OCI-LY1 (cell line): Measurements from ENCODE around the gene TRIM2.

Experiments
- H2AFZ ChIP-seq: fragments of 200-600 bp; sonication (generic), shearing (Covaris generic); 2 replicates; pipeline ENCODE4 v1.6.0; 2014; ENCODE audit warnings: antibody characterized with exemption, mild to moderate bottlenecking, low read length
- H3F3A ChIP-seq: fragments of 200-600 bp; sonication (generic), shearing (Covaris generic); 2 replicates; pipeline ENCODE4 v1.6.0; 2014; ENCODE audit warnings: mild to moderate bottlenecking, antibody characterized with exemption, low read length, moderate library complexity; ENCODE audit not compliant: insufficient read depth
- H3K27ac ChIP-seq: fragments of 200-600 bp; sonication (generic); 2 replicates; pipeline ENCODE4 v1.5.1; 2014; ENCODE audit warnings: low read length, mixed run types, mild to moderate bottlenecking, low read depth; ENCODE audit not compliant: poor library complexity, severe bottlenecking
- H3K27me3 ChIP-seq: fragments of 200-600 bp; sonication (generic); 2 replicates; pipeline ENCODE4 v1.6.0; 2014; ENCODE audit warnings: antibody characterized with exemption, mild to moderate bottlenecking, low read length, moderate library complexity; ENCODE audit not compliant: insufficient read depth
- H3K36me3 ChIP-seq: fragments of 200-600 bp; sonication (generic); 2 replicates; pipeline ENCODE4 v1.6.1; 2014; ENCODE audit warnings: mild to moderate bottlenecking, antibody characterized with exemption, low read length, moderate library complexity, mixed read lengths; ENCODE audit not compliant: insufficient read depth
- H3K4me1 ChIP-seq: fragments of 200-600 bp; sonication (generic); 2 replicates; pipeline ENCODE4 v1.5.1; 2014; ENCODE audit warnings: mild to moderate bottlenecking, low read length, moderate library complexity; ENCODE audit not compliant: insufficient read depth, severe bottlenecking
- H3K4me2 ChIP-seq: fragments of 200-600 bp; sonication (generic), shearing (Covaris generic); 2 replicates; pipeline ENCODE4 v1.6.1; 2014; ENCODE audit warnings: low read length
- H3K4me3 ChIP-seq: fragments of 200-600 bp; sonication (generic); 2 replicates; pipeline ENCODE4 v1.5.1; 2014; ENCODE audit warnings: low read length, low read depth, mild to moderate bottlenecking, mixed read lengths; ENCODE audit not compliant: poor library complexity, severe bottlenecking
- H3K79me2 ChIP-seq: fragments of 200-600 bp; shearing (Covaris generic); 2 replicates; pipeline ENCODE4 v1.6.1; 2016; ENCODE audit warnings: mixed run types, low read length, mixed read lengths; ENCODE audit not compliant: insufficient read depth
- H3K9ac ChIP-seq: fragments of 200-600 bp; sonication (generic), shearing (Covaris generic); 2 replicates; pipeline ENCODE4 v1.6.1; 2014; ENCODE audit warnings: mild to moderate bottlenecking, low read length, mixed read lengths
- H3K9me2 ChIP-seq: fragments of 200-600 bp; sonication (generic), shearing (Covaris generic); 2 replicates; pipeline ENCODE4 v1.6.1; 2014; ENCODE audit warnings: low read depth, mild to moderate bottlenecking, low read length, mixed read lengths
- H3K9me3 ChIP-seq: fragments of 200-600 bp; shearing (Covaris generic); 2 replicates; pipeline ENCODE4 v1.6.1; 2014; ENCODE audit warnings: low read length, mixed read lengths
- H4K20me1 ChIP-seq: fragments of 200-600 bp; sonication (generic), shearing (Covaris generic); 2 replicates; pipeline ENCODE4 v1.6.0; 2016; ENCODE audit warnings: mild to moderate bottlenecking, low read length; ENCODE audit not compliant: insufficient read depth
- EZH2 ChIP-seq: fragments of 200-600 bp; sonication (generic), shearing (Covaris generic); IDR thresholded peaks from 2 replicates; pipeline ENCODE4 v1.8.0; 2017; ENCODE audit warnings: borderline replicate concordance, mixed run types, mild to moderate bottlenecking, antibody characterized with exemption, low read length, moderate library complexity, mixed read lengths
- TF ChIP-seq, protein P1 (sequence below): fragments of 200-600 bp; sonication (generic), shearing (Covaris generic); IDR thresholded peaks from 2 replicates; pipeline ENCODE4 v1.5.1; 2017; ENCODE audit warnings: mild to moderate bottlenecking, antibody characterized with exemption, low read length, moderate library complexity, mixed read lengths

Gene TRIM2

DNA sequence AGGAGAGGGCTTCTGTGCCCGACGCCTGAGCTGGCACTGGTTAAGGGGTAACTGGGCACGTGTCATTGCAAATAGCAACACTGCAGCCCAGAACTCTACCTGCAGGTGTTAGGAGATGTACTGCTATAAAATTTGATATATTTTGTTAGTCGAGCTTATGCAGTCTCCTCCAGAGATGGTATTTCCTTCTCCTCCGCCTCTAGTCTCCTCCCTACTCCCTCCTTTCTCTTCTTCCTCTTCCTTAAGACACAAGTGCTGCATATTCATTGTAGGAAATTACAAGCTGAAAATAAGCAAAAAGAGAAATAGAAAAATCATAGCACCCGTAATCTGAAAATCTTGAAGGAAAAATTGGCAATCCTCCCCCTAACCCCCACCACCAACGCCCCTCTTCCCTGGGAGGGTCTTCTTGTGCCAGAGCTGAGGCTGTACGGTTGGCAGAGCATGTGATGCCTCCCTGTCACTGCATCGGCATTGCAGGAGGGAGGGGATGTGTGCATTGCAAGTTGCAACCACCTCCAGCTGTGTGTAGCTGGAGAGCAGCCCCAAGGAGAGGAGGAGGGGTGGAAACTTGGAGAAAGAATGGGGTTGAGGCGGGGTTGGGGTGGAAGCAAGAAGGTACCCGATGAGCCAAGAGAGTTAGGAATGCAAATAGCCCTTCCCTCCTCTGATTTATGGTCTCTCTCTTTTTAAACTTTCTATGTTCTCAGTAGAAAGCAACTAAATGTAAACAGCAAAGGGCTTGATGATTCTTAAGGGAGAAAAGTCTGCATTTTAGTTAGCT, 92.0 kb downstream of the TRIM2 start:
- H3K9me2 ChIP-seq: no peaks in the 10 kb centered on the region
- no peak overlapping the region for H3K9ac ChIP-seq
- no peaks in the 10 kb centered on the region for H3F3A ChIP-seq
- H3K4me3 ChIP-seq: no peak overlapping the region
- H4K20me1 ChIP-seq: no peaks in the 10 kb centered on the region
- no peaks in the 10 kb centered on the region for H3K36me3 ChIP-seq
- no peaks in the 10 kb centered on the region for H3K9me3 ChIP-seq
- no peaks in the 10 kb centered on the region for H3K79me2 ChIP-seq
- H3K27me3 ChIP-seq: no peaks in the 10 kb centered on the region; the same call in 1 of the 2 replicates
- H3K4me1 ChIP-seq: no peaks in the 10 kb centered on the region
- no peak overlapping the region for H3K4me2 ChIP-seq
- no peak for TF ChIP-seq EZH2
- TF ChIP-seq, protein P1, sequence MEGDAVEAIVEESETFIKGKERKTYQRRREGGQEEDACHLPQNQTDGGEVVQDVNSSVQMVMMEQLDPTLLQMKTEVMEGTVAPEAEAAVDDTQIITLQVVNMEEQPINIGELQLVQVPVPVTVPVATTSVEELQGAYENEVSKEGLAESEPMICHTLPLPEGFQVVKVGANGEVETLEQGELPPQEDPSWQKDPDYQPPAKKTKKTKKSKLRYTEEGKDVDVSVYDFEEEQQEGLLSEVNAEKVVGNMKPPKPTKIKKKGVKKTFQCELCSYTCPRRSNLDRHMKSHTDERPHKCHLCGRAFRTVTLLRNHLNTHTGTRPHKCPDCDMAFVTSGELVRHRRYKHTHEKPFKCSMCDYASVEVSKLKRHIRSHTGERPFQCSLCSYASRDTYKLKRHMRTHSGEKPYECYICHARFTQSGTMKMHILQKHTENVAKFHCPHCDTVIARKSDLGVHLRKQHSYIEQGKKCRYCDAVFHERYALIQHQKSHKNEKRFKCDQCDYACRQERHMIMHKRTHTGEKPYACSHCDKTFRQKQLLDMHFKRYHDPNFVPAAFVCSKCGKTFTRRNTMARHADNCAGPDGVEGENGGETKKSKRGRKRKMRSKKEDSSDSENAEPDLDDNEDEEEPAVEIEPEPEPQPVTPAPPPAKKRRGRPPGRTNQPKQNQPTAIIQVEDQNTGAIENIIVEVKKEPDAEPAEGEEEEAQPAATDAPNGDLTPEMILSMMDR: no peak
- H3K27ac ChIP-seq: no peak overlapping the region
- H2AFZ ChIP-seq: no peak overlapping the region

DNA sequence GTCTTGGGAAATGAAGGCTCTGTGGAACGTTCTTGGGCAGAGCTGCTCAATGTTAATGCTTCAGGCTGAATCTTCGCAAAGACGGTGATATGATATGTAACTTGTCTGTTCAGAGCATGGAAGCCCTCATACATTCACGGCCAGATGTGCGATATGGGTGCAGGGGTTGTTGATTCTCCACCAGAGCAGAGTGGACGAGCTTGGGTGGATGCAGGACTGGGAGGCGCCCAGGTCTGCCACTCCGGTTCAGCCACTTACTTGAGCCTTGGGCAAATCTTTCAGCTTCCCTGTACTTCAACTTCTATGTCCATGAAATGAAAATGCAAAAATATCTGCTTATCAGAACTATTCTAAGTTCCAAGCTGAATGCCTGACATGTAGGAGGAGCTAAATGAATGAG, 92.9 kb downstream of the TRIM2 start:
- no peaks in the 10 kb centered on the region for H3K4me1 ChIP-seq
- H2AFZ ChIP-seq: no peak overlapping the region
- H3K79me2 ChIP-seq: no peaks in the 10 kb centered on the region
- TF ChIP-seq EZH2: no peak
- TF ChIP-seq, protein P1: no peak
- H3K4me3 ChIP-seq: no peak overlapping the region
- no peaks in the 10 kb centered on the region for H4K20me1 ChIP-seq
- H3K27ac ChIP-seq: no peak overlapping the region
- no peak overlapping the region for H3K9ac ChIP-seq
- no peak overlapping the region for H3K4me2 ChIP-seq
- H3K27me3 ChIP-seq: no peaks in the 10 kb centered on the region; the same call in 1 of the 2 replicates
- H3F3A ChIP-seq: no peaks in the 10 kb centered on the region
- no peaks in the 10 kb centered on the region for H3K9me3 ChIP-seq
- H3K36me3 ChIP-seq: no peaks in the 10 kb centered on the region
- H3K9me2 ChIP-seq: no peaks in the 10 kb centered on the region

DNA sequence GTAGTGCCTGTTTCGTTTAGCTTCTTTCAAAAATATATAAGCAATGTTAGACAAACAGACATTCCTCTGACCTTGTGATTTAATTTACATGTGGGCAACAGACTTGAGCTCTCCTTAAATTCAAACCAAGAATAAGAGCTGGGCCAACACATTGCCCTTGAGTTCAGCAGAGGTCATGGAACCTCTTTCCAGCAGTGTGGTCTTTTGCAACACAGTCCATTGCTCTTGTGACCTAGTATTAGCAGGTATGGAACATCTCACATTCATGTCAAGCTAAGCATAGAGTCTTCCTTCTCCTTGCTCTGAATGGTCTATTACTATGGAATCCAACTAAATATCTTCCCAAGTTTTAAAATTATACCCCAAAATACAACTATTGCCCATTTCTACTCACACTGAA, 106.5 kb downstream of the TRIM2 start:
- Histone ChIP-seq H3K27ac (no peak overlapping the region), H3K9me2 (no peaks in the 10 kb centered on the region), H3K4me2 (no peak overlapping the region), H3F3A (no peaks in the 10 kb centered on the region), H3K79me2 (no peaks in the 10 kb centered on the region), H2AFZ (no peak overlapping the region), H3K27me3 (no peaks in the 10 kb centered on the region), H3K4me3 (no peak overlapping the region), H3K9ac (no peak overlapping the region), H3K9me3 (no peaks in the 10 kb centered on the region), H4K20me1 (no peaks in the 10 kb centered on the region), H3K4me1 (no peaks in the 10 kb centered on the region), H3K36me3 (no peaks in the 10 kb centered on the region)
- TF ChIP-seq, protein P1: no peak
- TF ChIP-seq EZH2: no peak
